Activated CD4-positive, alpha-beta T cell treated with anti-CD3 and anti-CD28 coated beads, Interleukin-2, amount 10 ng/mL, durations not matched to agents 7 days and 5 days (primary cell): ENCODE data around the gene HSPB3. TPM values are rescaled to one million over a fixed set of nuclear protein-coding genes. Genes with fewer than 3 reads are reported as not detected.
A peak's percentile ranks its signal among the peaks of the same experiment; 100 is the strongest.
"Not testable (repeated sequence)": the region's sequence is repeated elsewhere in the genome, so short reads cannot be mapped to it uniquely, and the experiment has no call there.

ENCODE experiments used
- CTCF ChIA-PET: fragments of 350-600 bp; sonication (Branson Sonifier 250); formaldehyde crosslinking; loops from one replicate; lab custom pipeline; 2021; ENCODE audit warnings: antibody characterized with exemption; lab: Charles Lee
- POLR2A ChIA-PET: fragments of 350-600 bp; sonication (Branson Sonifier 250); formaldehyde crosslinking; loops from one replicate; lab custom pipeline; 2021; ENCODE audit warnings: antibody characterized with exemption; lab: Charles Lee
- DNase-seq: peaks from one replicate; pipeline ENCODE4 v3.0.0-alpha.2; 2020
- H3K27ac Mint-ChIP-seq: one replicate; pipeline ENCODE4 v1.8.0; 2021; ENCODE audit warnings: mild to moderate bottlenecking, moderate library complexity, mixed read lengths
- H3K27me3 Mint-ChIP-seq: one replicate; pipeline ENCODE4 v1.8.0; 2021; ENCODE audit warnings: mixed read lengths
- H3K36me3 Mint-ChIP-seq: one replicate; pipeline ENCODE4 v1.8.0; 2021; ENCODE audit warnings: low read depth, mixed read lengths
- H3K4me1 Mint-ChIP-seq: one replicate; pipeline ENCODE4 v1.8.0; 2021; ENCODE audit warnings: mixed read lengths
- H3K4me3 Mint-ChIP-seq: one replicate; pipeline ENCODE4 v1.8.0; 2021; ENCODE audit warnings: mild to moderate bottlenecking, moderate library complexity, mixed read lengths
- H3K9me3 Mint-ChIP-seq: one replicate; pipeline ENCODE4 v1.8.0; 2021; ENCODE audit warnings: mixed read lengths
- total RNA-seq, 2 experiments: library from RNA; stranded (reverse); gene quantifications; one replicate each; pipeline ENCODE4 v1.2.3, GENCODE V29; 2021

The HSPB3 gene, protein sequence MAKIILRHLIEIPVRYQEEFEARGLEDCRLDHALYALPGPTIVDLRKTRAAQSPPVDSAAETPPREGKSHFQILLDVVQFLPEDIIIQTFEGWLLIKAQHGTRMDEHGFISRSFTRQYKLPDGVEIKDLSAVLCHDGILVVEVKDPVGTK
- not detected for total RNA-seq

DNA sequence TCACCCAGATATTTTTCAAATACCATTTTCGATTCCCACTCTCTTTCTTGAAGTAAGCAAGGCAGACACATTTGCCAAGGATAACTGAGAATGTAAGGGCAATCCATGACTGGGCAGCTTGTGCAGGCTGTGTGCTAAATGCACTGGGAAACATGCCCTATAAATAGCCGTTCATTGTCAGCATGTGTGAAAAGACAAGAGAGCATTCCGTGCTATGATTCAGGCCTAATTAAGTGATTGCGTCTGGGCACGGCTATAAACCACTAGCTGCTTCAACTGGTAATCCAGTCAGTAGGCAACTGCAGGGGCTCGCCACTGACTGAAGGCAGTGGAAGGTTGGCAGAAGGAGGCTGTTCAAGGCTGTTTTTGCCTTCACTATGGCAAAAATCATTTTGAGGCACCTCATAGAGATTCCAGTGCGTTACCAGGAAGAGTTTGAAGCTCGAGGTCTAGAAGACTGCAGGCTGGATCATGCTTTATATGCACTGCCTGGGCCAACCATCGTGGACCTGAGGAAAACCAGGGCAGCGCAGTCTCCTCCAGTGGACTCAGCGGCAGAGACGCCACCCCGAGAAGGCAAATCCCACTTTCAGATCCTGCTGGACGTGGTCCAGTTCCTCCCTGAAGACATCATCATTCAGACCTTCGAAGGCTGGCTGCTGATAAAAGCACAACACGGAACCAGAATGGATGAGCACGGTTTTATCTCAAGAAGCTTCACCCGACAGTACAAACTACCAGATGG lies at the start of gene HSPB3:
HSPB3 (plus strand) TSS at position 287 of the 745 bp plus-strand sequence; CDS start at position 378, 91 bp downstream.
- peaks cover 5% of the 10 kb centered on the region for H3K9me3 Mint-ChIP-seq
- ChIA-PET POLR2A (no interaction called here), CTCF (interaction anchor here (0.6 to 1.4 kb wide), 4 partner anchors 10 to 1498 kb away, joined by 3 to 5 read pairs (median 3); no protein-coding TSS in a partner anchor)
- no peaks in the 10 kb centered on the region for H3K4me1 Mint-ChIP-seq
- H3K36me3 Mint-ChIP-seq, result no peaks in the 10 kb centered on the region
- no peak within 1 kb of the TSS for H3K4me3 Mint-ChIP-seq
- H3K27ac Mint-ChIP-seq, result no peak within 1 kb of the TSS
- H3K27me3 Mint-ChIP-seq, result peaks cover 30% of the 10 kb centered on the region
- no peak for DNase-seq

DNA sequence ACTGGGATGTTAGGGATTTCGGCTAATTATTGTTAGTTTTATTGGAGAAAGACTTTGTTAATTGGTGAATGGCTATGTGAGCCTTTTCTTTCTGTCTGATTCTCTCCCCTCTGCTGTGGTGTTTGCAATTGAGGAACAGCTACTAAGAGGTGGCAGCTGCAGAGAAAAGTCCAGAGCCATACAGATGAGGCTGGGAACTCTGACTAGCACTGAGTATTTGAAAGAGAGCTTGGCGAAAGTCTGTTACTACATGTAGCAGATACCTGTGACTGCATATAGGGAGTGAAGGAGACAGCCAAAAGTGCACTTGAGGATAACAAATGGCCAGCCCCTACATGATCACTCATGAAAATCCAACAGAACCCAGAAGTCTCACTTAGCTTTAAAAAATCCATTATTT lies 44.3 kb upstream of the HSPB3 start:
- Mint-ChIP-seq H3K9me3 (no peaks in the 10 kb centered on the region), H3K36me3 (no peaks in the 10 kb centered on the region), H3K27ac (no peak overlapping the region), H3K4me1 (no peaks in the 10 kb centered on the region), H3K4me3 (no peak overlapping the region), H3K27me3 (peaks cover 10% of the 10 kb centered on the region)
- POLR2A ChIA-PET, result no interaction called here
- DNase-seq, result no peak
- CTCF ChIA-PET, result interaction anchor here (0.6 to 1.1 kb wide), 2 partner anchors 23 to 67 kb away, joined by 3 read pairs; no protein-coding TSS in a partner anchor

DNA sequence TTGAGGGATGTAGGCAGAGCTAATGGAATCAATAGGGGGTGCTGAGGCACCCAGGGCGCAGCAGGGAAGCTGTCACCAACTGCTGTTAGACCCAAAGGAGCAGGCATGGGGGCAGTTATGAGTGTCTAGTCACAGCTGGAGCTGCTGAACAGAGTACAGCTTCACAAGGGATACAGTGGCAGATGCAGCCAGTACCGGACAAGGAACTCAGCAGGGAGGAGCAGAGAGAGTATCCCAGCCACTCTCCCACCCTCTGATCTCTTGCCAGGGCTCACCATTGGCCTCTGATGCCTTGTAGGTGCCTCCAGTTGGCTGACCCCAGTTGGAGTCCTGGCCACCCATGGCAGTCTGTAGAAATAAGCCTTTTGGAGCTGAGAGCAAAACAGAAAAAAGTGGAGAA lies 42.6 kb upstream of the HSPB3 start:
- DNase-seq, result no peak
- ChIA-PET CTCF (interaction anchor here (0.7 to 1.1 kb wide), 2 partner anchors 102 to 211 kb away, joined by 3 read pairs; no protein-coding TSS in a partner anchor), POLR2A (no interaction called here)
- H3K36me3 Mint-ChIP-seq, result no peaks in the 10 kb centered on the region
- no peaks in the 10 kb centered on the region for H3K4me1 Mint-ChIP-seq
- no peak overlapping the region for H3K27ac Mint-ChIP-seq
- H3K9me3 Mint-ChIP-seq, result no peaks in the 10 kb centered on the region
- H3K4me3 Mint-ChIP-seq, result no peak overlapping the region
- peaks cover 14% of the 10 kb centered on the region for H3K27me3 Mint-ChIP-seq

DNA sequence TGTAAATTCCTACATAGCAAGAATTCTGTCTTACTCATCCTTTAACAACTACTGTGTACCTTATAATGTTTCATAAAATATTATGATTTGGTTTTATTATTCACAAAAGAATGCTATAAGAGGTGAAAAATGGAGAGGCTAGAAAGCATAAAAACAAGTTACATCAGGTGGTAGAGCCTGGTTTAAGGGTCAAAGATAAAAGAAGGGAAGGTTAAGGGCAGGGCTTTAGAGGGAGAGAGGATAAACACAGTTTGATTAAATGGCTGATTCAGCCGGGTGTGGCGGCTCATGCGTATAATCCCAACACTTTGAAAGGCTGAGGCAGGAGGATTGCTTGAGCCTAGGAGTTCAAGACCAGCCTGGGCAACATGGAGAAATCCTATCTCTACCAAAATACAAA lies 40.4 kb upstream of the HSPB3 start:
- no peak overlapping the region for H3K4me3 Mint-ChIP-seq
- POLR2A ChIA-PET, result no interaction called here
- H3K27me3 Mint-ChIP-seq, result peaks cover 17% of the 10 kb centered on the region
- no peak overlapping the region for H3K27ac Mint-ChIP-seq
- no peak for DNase-seq
- no peaks in the 10 kb centered on the region for H3K36me3 Mint-ChIP-seq
- no peaks in the 10 kb centered on the region for H3K9me3 Mint-ChIP-seq
- CTCF ChIA-PET, result no interaction called here
- H3K4me1 Mint-ChIP-seq, result no peaks in the 10 kb centered on the region

DNA sequence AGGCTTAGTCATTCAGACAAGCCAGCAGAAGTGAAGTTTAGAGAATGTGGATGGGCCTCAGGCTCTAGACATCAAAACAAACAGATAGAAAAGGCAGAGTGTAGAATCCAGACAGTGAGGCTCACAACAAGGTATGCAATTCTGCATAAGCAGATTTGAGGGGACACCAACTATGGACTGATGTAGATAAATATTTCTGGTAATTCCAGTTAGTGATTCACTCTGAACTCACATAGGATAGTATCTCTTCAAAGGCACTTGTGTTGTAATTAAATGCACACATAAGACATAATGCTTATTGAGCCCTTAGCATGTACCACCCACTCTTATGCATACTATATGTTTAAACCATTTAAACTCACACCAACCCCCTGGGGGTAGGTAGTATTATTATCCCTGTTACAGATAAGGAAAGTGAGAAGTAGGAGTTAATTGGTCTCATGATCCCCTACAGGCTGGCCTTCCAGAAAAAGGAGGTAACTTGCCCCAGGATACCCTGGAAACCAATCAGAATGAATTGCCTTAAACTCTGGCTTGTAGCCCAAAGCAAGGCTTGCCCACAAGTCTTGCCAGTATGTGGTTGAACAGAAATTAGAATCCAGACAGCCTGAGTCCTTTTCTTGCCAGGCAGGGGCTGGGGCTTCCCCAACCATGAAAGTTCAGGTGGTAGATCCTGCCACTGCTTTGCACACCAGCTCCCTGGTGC lies 39.5 kb upstream of the HSPB3 start:
- H3K27ac Mint-ChIP-seq, result no peak overlapping the region
- CTCF ChIA-PET, result no interaction called here
- no peaks in the 10 kb centered on the region for H3K9me3 Mint-ChIP-seq
- H3K4me1 Mint-ChIP-seq, result no peaks in the 10 kb centered on the region
- no peak overlapping the region for H3K4me3 Mint-ChIP-seq
- H3K27me3 Mint-ChIP-seq, result peaks cover 15% of the 10 kb centered on the region
- DNase-seq, result no peak
- no peaks in the 10 kb centered on the region for H3K36me3 Mint-ChIP-seq
- POLR2A ChIA-PET, result no interaction called here

DNA sequence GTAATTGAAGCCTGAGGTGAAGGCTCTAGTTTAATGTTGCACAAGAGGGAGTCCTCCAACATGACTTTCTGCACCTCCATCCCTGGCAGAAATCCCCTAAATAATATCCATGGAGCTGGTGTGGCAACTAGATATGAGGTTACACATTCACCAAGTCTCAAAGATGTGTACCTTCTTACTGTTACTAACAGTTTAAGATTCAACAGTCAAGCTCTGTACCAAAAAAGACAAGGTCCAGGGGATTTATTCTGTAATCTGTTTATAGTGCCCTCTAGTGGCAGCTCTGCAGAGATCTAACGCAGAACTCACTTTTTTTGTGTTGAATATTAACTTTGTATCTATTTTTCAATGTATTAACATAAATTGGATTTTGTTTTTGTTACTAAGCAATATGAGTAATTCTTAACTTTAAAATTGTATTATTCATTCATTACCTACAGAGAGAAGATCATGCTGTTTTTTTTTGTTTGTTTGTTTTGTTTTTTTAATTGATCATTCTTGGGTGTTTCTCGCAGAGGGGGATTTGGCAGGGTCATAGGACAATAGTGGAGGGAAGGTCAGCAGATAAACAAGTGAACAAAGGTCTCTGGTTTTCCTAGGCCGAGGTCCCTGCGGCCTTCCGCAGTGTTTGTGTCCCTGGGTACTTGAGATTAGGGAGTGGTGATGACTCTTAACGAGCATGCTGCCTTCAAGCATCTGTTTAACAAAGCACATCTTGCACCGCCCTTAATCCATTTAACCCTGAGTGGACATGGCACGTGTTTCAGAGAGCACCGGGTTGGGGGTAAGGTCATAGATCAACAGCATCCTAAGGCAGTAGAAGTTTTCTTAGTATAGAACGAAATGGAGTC lies 35.7 kb upstream of the HSPB3 start:
- POLR2A ChIA-PET, result interaction anchor here (0.6 kb wide), 1 partner anchor 70 kb away, joined by 3 read pairs; no protein-coding TSS in a partner anchor
- H3K27me3 Mint-ChIP-seq, result peaks cover 22% of the 10 kb centered on the region
- not testable (repeated sequence) for H3K9me3 Mint-ChIP-seq, H3K4me3 Mint-ChIP-seq, H3K4me1 Mint-ChIP-seq, H3K27ac Mint-ChIP-seq, H3K36me3 Mint-ChIP-seq
- CTCF ChIA-PET, result interaction anchor here (0.7 to 1.1 kb wide), 4 partner anchors 12 to 176 kb away, joined by 3 to 6 read pairs (median 4); no protein-coding TSS in a partner anchor
- DNase-seq, result peak; percentile 50

DNA sequence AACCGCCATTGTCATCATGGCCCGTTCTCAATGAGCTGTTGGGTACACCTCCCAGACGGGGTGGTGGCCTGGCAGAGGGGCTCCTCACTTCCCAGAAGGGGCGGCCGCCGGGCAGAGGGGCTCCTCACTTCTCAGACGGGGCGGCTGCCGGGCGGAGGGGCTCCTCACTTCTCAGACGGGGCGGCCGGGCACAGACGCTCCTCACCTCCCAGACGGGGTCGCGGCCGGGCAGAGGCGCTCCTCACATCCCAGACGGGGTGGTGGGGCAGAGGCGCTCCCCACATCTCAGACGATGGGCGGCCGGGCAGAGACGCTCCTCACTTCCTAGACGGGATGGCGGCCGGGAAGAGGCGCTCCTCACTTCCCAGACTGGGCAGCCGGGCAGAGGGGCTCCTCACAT lies 35.0 kb upstream of the HSPB3 start:
- H3K4me3 Mint-ChIP-seq, DNase-seq, H3K36me3 Mint-ChIP-seq, H3K4me1 Mint-ChIP-seq, CTCF ChIA-PET, H3K27ac Mint-ChIP-seq, POLR2A ChIA-PET, H3K9me3 Mint-ChIP-seq: not testable (repeated sequence)
- H3K27me3 Mint-ChIP-seq, result peaks cover 26% of the 10 kb centered on the region

DNA sequence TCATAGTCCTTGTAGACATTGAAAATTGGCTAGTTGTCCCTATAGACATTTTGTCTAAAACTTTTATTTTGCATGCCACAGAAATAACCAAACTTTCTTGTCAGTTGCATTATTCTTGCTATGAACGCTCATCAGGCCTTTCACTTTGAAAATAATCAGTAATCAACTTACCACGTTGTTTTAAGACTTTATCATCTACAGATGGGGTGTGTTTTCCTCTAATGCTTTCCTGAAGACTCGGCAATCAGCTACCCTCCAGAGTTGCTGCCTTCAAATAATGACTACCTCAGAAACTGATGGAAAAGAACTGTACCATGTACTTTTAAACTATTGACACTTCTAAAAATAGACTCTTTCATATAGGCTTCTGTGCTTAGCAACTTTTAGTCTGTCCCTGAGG lies 33.5 kb upstream of the HSPB3 start:
- ChIA-PET CTCF (no interaction called here), POLR2A (no interaction called here)
- Mint-ChIP-seq H3K36me3 (no peaks in the 10 kb centered on the region), H3K27me3 (peaks cover 36% of the 10 kb centered on the region), H3K9me3 (no peaks in the 10 kb centered on the region), H3K4me1 (no peaks in the 10 kb centered on the region), H3K27ac (no peak overlapping the region), H3K4me3 (no peak overlapping the region)
- no peak for DNase-seq

DNA sequence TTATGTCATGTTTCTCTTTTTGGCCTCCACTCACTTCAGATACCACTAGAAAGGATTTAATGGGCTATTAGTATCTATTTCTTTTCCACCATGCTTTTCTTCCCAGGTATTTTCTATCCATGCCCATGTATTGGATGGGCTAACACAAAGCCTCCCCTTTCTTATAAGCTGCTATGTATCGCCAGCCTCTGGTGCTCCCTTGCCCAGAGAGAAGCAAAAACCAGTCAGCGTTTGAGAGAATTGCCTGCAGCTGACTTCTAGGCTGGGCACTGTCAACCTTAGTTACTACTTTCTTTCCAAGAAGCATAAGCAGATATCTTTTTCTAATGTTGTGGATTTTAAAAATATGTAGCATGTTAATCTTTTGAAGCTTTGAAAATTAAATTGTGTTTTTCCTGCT lies 30.2 kb upstream of the HSPB3 start:
- no peak overlapping the region for H3K4me3 Mint-ChIP-seq
- POLR2A ChIA-PET, result no interaction called here
- CTCF ChIA-PET, result interaction anchor here (1.2 kb wide), 1 partner anchor 10 kb away, joined by 3 read pairs; no protein-coding TSS in a partner anchor
- H3K27ac Mint-ChIP-seq, result no peak overlapping the region
- no peak for DNase-seq
- H3K36me3 Mint-ChIP-seq, result no peaks in the 10 kb centered on the region
- peaks cover 37% of the 10 kb centered on the region for H3K27me3 Mint-ChIP-seq
- H3K4me1 Mint-ChIP-seq, result no peaks in the 10 kb centered on the region
- no peaks in the 10 kb centered on the region for H3K9me3 Mint-ChIP-seq

DNA sequence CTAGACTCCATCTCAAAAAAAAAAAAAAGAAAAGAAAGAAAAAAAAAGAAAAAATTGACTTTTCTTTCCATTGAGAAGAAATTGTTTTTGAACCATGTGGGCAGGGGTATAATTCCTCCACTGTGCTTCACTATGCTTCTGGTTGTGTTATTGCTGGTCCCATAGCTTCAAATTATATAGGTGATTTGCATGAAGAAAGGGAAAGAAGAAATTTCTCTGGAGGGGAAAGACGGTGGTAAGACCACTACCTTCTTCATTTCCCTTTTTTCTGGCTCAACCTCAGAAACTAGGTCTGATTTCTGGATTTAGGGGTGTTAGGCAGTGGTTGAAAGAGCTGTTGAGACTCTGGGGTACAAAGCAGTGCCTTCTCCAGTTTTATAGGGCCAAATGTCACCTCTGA lies 29.3 kb upstream of the HSPB3 start:
- no peak for DNase-seq
- Mint-ChIP-seq H3K27ac (no peak overlapping the region), H3K4me3 (no peak overlapping the region), H3K4me1 (no peaks in the 10 kb centered on the region), H3K9me3 (no peaks in the 10 kb centered on the region), H3K27me3 (peaks cover 41% of the 10 kb centered on the region), H3K36me3 (no peaks in the 10 kb centered on the region)
- ChIA-PET POLR2A (no interaction called here), CTCF (no interaction called here)

DNA sequence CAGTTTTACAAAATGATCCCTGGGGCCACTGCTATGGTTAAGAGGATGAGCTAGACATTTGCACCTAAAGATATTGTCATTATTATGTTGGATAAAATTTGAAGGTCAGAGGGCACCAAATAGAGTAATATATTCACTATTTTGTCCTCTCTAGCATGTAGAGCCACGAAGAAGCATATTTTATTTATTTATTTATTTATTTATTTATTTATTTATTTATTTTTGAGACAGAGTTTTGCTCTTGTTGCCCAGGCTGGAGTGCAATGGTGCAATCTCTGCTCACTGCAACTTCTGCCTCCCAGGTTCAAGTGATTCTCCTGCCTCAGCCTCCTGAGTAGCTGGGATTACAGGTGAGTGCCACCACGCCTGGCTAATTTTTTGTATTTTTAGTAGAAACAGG lies 20.8 kb upstream of the HSPB3 start:
- POLR2A ChIA-PET, H3K9me3 Mint-ChIP-seq, DNase-seq, H3K4me3 Mint-ChIP-seq, H3K4me1 Mint-ChIP-seq, H3K27ac Mint-ChIP-seq, H3K36me3 Mint-ChIP-seq: not testable (repeated sequence)
- CTCF ChIA-PET, result interaction anchor here (0.9 to 1.6 kb wide), 3 partner anchors 10 to 23 kb away, joined by 3 read pairs; no protein-coding TSS in a partner anchor
- H3K27me3 Mint-ChIP-seq, result peaks cover 12% of the 10 kb centered on the region

DNA sequence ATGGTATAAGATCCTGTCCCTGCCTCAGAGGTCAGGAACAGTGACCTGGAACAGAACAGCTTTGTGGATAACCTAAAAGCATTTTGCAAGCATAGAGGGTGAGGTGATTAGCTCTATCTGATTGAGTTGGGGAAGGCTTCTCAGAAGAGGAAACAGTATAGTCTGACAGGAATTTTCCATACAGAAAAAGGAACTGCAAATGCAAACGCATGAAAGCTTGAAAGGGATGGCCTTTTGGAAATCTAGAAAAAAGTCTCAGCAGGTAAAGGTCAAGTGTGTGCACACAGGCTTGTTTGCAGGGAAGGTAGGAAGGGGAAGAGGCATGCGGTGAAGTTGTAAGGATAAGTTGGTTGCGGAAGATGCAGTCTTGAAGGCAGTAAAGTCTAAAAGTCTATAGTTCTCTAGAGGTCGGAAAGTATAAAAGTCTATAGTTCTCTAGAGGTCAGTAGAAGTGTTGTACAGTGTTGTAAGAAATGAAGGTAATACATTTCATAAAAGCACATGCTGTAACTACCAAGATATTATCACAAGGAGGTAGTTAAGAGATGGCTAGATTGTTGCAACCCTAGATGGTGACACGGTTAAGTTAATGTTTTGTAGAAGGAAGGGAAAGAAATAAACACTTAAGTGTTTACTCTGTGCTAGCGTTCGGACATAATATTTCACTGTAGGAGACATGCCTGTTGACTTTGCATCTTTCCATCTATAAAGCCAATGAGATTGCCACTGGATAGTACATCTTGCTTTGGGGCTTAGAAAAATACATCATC lies 16.7 kb upstream of the HSPB3 start:
- Mint-ChIP-seq H3K27ac (no peak overlapping the region), H3K4me1 (peaks cover 33% of the 10 kb centered on the region), H3K4me3 (no peak overlapping the region), H3K9me3 (no peaks in the 10 kb centered on the region), H3K36me3 (no peaks in the 10 kb centered on the region), H3K27me3 (peaks cover 3% of the 10 kb centered on the region)
- ChIA-PET CTCF (no interaction called here), POLR2A (no interaction called here)
- DNase-seq, result no peak
